Activated CD8-positive, alpha-beta T cell treated with anti-CD3 and anti-CD28 coated beads for 36 hours (primary cell): Measurements from ENCODE around the gene SNRPA1. TPM values are rescaled to one million over a fixed set of nuclear protein-coding genes. Genes with fewer than 3 reads are reported as not detected.

Experiments used
- ATAC-seq: fragments of 200-7000 bp; cut with Tn5 transposase; one replicate; pipeline ENCODE4 v1.10.0; 2021; ENCODE audit warnings: mild to moderate bottlenecking, moderate library complexity
- CTCF ChIA-PET: fragments of 350-600 bp; sonication (Branson Sonifier 250); formaldehyde crosslinking; loops from one replicate; lab custom pipeline; 2021; ENCODE audit warnings: antibody characterized with exemption; lab: Charles Lee
- POLR2A ChIA-PET: fragments of 350-600 bp; sonication (Branson Sonifier 250); formaldehyde crosslinking; loops from one replicate; lab custom pipeline; 2021; ENCODE audit warnings: antibody characterized with exemption; lab: Charles Lee
- DNase-seq: peaks from one replicate; pipeline ENCODE4 v3.0.0-alpha.2; 2020
- H3K27ac Mint-ChIP-seq: one replicate; pipeline ENCODE4 v1.8.0; 2021; ENCODE audit warnings: mild to moderate bottlenecking, mixed read lengths
- H3K27me3 Mint-ChIP-seq: one replicate; pipeline ENCODE4 v1.8.0; 2021; ENCODE audit warnings: mixed read lengths
- H3K36me3 Mint-ChIP-seq: one replicate; pipeline ENCODE4 v1.8.0; 2021; ENCODE audit warnings: low read depth, mixed read lengths
- H3K4me1 Mint-ChIP-seq: one replicate; pipeline ENCODE4 v1.8.0; 2021; ENCODE audit warnings: low read depth, mixed read lengths
- H3K4me3 Mint-ChIP-seq: one replicate; pipeline ENCODE4 v1.8.0; 2021; ENCODE audit warnings: mild to moderate bottlenecking, moderate library complexity, mixed read lengths
- H3K9me3 Mint-ChIP-seq: one replicate; pipeline ENCODE4 v1.8.0; 2021; ENCODE audit warnings: mixed read lengths
- CTCF ChIP-seq: fragments of 200-600 bp; IDR thresholded peaks from one replicate; pipeline ENCODE4 v1.8.0; 2022; ENCODE audit warnings: antibody characterized with exemption, mild to moderate bottlenecking
- intact Hi-C: fragments of 100-400 bp; cut with micrococcal nuclease; formaldehyde crosslinking; loops from one replicate; pipeline ENCODE4 v1.10.0; 2022
- total RNA-seq, 2 experiments: library from RNA; stranded (reverse); gene quantifications; one replicate each; pipeline ENCODE4 v1.2.3, GENCODE V29; 2021

SNRPA1 gene
- total RNA-seq, 2 experiments from 2014 or later, result 243 to 249 TPM

GRCh38 chr15:101307897-101308603, 13.0 kb upstream of the SNRPA1 start:
- Mint-ChIP-seq H3K9me3 (no peaks in the 10 kb centered on the region), H3K36me3 (no peaks in the 10 kb centered on the region), H3K27ac (no peak overlapping the region), H3K4me3 (no peak overlapping the region), H3K4me1 (no peaks in the 10 kb centered on the region), H3K27me3 (peaks cover 2% of the 10 kb centered on the region)
- intact Hi-C loops, result no loop called here
- POLR2A ChIA-PET, result no interaction called here
- no peak for ATAC-seq
- CTCF ChIA-PET, result no interaction called here
- TF ChIP-seq CTCF, result no peak
- no peak for DNase-seq

- ChIA-PET POLR2A (interaction anchor here (2.0 kb wide), 1 partner anchor 13 kb away, joined by 5 read pairs; no protein-coding TSS in a partner anchor), CTCF (no interaction called here)
- no peak for TF ChIP-seq CTCF
- intact Hi-C loops, result no loop called here
- H3K9me3 Mint-ChIP-seq, result no peaks in the 10 kb centered on the region
- peaks cover 2% of the 10 kb centered on the region for H3K27me3 Mint-ChIP-seq
- no peaks in the 10 kb centered on the region for H3K36me3 Mint-ChIP-seq
- DNase-seq, result no peak
- no peak overlapping the region for H3K27ac Mint-ChIP-seq
- ATAC-seq, result no peak
- no peak overlapping the region for H3K4me3 Mint-ChIP-seq
- H3K4me1 Mint-ChIP-seq, result no peaks in the 10 kb centered on the region
These were observed 12.2 kb upstream of the SNRPA1 start for GRCh38 chr15:101307048-101307896.

GRCh38 chr15:101306341-101307047, 11.4 kb upstream of the SNRPA1 start:
- Mint-ChIP-seq H3K27ac (no peak overlapping the region), H3K27me3 (peaks cover 2% of the 10 kb centered on the region), H3K36me3 (no peaks in the 10 kb centered on the region), H3K4me3 (no peak overlapping the region), H3K4me1 (no peaks in the 10 kb centered on the region), H3K9me3 (no peaks in the 10 kb centered on the region)
- intact Hi-C loops, result no loop called here
- ATAC-seq (no peak), DNase-seq (no peak)
- TF ChIP-seq CTCF, result no peak
- ChIA-PET POLR2A (interaction anchor here (2.0 to 2.4 kb wide), 2 partner anchors 12 to 14 kb away, joined by 5 to 9 read pairs; partner anchors contain the start of gene SNRPA1), CTCF (interaction anchor here (7.4 kb wide), 1 partner anchor 12 kb away, joined by 50 read pairs; no protein-coding TSS in a partner anchor)

- Mint-ChIP-seq H3K36me3 (no peaks in the 10 kb centered on the region), H3K4me3 (no peak overlapping the region), H3K27me3 (no peaks in the 10 kb centered on the region), H3K9me3 (no peaks in the 10 kb centered on the region), H3K27ac (no peak overlapping the region), H3K4me1 (no peaks in the 10 kb centered on the region)
- ATAC-seq (no peak), DNase-seq (no peak)
- ChIA-PET POLR2A (interaction anchor here (2.0 to 2.4 kb wide), 2 partner anchors 11 to 15 kb away, joined by 5 to 9 read pairs; partner anchors contain the start of gene SNRPA1), CTCF (interaction anchor here (1.2 to 7.4 kb wide), 3 partner anchors 10 to 17 kb away, joined by 4 to 50 read pairs (median 6); no protein-coding TSS in a partner anchor)
- TF ChIP-seq CTCF, result no peak
- intact Hi-C loops, result no loop called here
These were observed 10.8 kb upstream of the SNRPA1 start for GRCh38 chr15:101305820-101306255.
